Thyroid gland (tissue), 4 donors: ENCODE results near the gene SYNPO2. TPM values are rescaled to one million over a fixed set of nuclear protein-coding genes. Genes with fewer than 3 reads are reported as not detected.

Experiments used
- DNase-seq, 2 donors: peaks; one replicate each; pipeline ENCODE4 v3.0.0-alpha.2; 2019
- H3K27ac ChIP-seq, 3 donors: fragments of 200-600 bp; sonication (generic); 1 replicate in 2 of 3; 2 replicates in 1 of 3; pipeline ENCODE4 v1.5.1; 2016 to 2019; ENCODE audit warnings: mild to moderate bottlenecking in 1 of 3, moderate library complexity in 1 of 3
- H3K27me3 ChIP-seq: fragments of 200-600 bp; sonication (generic); one replicate; pipeline ENCODE4 v1.5.1; 2019
- H3K36me3 ChIP-seq, 2 donors: fragments of 200-600 bp; sonication (generic); one replicate each; pipeline ENCODE4 v1.5.1; 2016 to 2019
- H3K4me1 ChIP-seq, 2 donors: fragments of 200-600 bp; sonication (generic); one replicate each; pipeline ENCODE4 v1.5.1; 2017 to 2019
- H3K4me3 ChIP-seq, 3 donors: fragments of 200-600 bp; sonication (generic); replicated peaks in 1 of 3; 1 replicate in 2 of 3; 2 replicates in 1 of 3; pipeline ENCODE4 v1.5.1; 2016; ENCODE audit warnings: mild to moderate bottlenecking in 1 of 3
- H3K9me3 ChIP-seq: fragments of 200-600 bp; sonication (generic); one replicate; pipeline ENCODE4 v1.5.1; 2017
- POLR2A ChIP-seq, 2 donors: fragments of 450-650 bp; IDR thresholded peaks; one replicate each; pipeline ENCODE4 v1.6.1; 2017; ENCODE audit warnings: antibody characterized with exemption in 2 of 2, mild to moderate bottlenecking in 2 of 2, moderate library complexity in 1 of 2
- WGBS, 2 donors: methylation state at CpG; one replicate each; pipeline ENCODE4 v1.1.5; 2017; 5-methylcytosine and 5-hydroxymethylcytosine counted together
- intact Hi-C: fragments of 100-400 bp; cut with DNase I; formaldehyde crosslinking; loops from one replicate; pipeline ENCODE4 v1.15.1; 2023
- total RNA-seq, 4 donors: library from RNA; depleted of rRNA; stranded (reverse); fragments of >200 nt; gene quantifications; one replicate each; pipeline ENCODE4 v1.2.3, GENCODE V29; 2016
- TF ChIP-seq, protein P1 (sequence below), 6 experiments: fragments of 200-600 bp in 3 of 6; fragments of 450-650 bp in 3 of 6; sonication (generic) in 3 of 6; IDR thresholded peaks; one replicate each; pipeline ENCODE4 v1.5.1; 2016 to 2019; ENCODE audit warnings: antibody characterized with exemption in 6 of 6, mild to moderate bottlenecking in 2 of 6, inconsistent platforms in 1 of 6, moderate library complexity in 1 of 6

Gene SYNPO2
- total RNA-seq, 4 donors from 2014 or later = 11.4 to 37.8 (median 23.8) TPM

DNA sequence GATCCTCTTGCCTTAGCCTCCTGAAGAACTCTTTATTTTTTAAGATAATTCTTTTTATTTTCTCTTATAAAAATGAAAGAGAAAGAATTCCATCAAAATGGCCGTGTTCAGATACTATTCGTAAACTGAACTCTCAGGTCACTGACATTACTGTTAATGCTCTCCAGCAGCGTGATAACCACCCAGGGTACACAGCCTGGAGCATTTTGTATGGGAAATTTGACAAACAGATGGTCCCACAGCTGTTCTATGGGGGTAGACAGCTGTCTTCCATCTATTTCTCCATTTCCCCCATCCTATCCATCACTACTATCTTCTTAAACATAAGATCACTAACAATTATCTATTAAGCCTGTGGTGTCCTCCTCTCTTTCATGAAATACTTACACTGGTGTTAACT, 47.8 kb downstream of the SYNPO2 start:
- intact Hi-C loops = no loop called here
- WGBS, 2 donors = 87 to 91% methylated on average over 3 of the region's 3 CpGs
- TF ChIP-seq, protein P1, sequence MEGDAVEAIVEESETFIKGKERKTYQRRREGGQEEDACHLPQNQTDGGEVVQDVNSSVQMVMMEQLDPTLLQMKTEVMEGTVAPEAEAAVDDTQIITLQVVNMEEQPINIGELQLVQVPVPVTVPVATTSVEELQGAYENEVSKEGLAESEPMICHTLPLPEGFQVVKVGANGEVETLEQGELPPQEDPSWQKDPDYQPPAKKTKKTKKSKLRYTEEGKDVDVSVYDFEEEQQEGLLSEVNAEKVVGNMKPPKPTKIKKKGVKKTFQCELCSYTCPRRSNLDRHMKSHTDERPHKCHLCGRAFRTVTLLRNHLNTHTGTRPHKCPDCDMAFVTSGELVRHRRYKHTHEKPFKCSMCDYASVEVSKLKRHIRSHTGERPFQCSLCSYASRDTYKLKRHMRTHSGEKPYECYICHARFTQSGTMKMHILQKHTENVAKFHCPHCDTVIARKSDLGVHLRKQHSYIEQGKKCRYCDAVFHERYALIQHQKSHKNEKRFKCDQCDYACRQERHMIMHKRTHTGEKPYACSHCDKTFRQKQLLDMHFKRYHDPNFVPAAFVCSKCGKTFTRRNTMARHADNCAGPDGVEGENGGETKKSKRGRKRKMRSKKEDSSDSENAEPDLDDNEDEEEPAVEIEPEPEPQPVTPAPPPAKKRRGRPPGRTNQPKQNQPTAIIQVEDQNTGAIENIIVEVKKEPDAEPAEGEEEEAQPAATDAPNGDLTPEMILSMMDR (IDR thresholded peaks at IDR 0.05) = no peak
- TF ChIP-seq POLR2A (IDR thresholded peaks at IDR 0.05) = no peak
- Histone ChIP-seq H3K4me1 (no peaks in the 10 kb centered on the region), H3K27me3 (no peaks in the 10 kb centered on the region), H3K27ac (no peak overlapping the region), H3K4me3 (no peak overlapping the region), H3K36me3 (no peaks in the 10 kb centered on the region), H3K9me3 (no peaks in the 10 kb centered on the region)
- DNase-seq = no peak

DNA sequence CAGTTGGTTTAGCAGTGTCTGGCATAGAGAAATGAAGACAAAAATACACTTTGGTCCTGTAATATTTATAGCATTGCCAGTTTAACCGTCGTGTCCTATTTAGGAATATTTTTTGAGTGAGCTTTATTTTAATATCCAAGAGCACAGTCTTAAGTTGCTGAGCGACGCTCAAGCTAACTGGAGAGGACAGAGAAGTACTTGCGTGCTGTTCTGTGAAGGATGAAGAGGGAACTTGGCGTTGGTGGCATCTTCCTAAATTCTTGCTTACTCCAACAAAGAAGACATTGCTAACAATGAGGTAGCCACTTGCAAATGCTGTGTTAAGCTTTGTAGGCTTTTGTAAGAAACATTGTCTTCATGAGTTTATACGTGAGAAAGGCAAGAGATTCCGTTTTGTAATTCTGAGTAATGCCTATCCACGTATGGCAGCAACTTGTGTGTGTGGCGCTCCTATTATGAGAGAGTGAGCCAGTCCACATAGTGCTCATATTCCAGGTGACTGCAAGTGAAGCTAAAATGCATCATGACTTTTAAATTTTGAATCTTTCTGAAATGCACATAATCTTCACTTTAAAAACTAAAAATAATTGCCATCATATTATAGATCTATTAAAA, 50.6 kb downstream of the SYNPO2 start:
- H3K27me3 ChIP-seq = no peaks in the 10 kb centered on the region
- no peaks in the 10 kb centered on the region for H3K9me3 ChIP-seq
- no peak for TF ChIP-seq POLR2A (IDR thresholded peaks at IDR 0.05)
- TF ChIP-seq, protein P1 (IDR thresholded peaks at IDR 0.05) = no peak
- no peak overlapping the region for H3K27ac ChIP-seq
- intact Hi-C loops = no loop called here
- no peak for DNase-seq
- H3K36me3 ChIP-seq = no peaks in the 10 kb centered on the region
- no peaks in the 10 kb centered on the region for H3K4me1 ChIP-seq
- H3K4me3 ChIP-seq = no peak overlapping the region
- WGBS, 2 donors = 74% methylated on average over 10 of the region's 10 CpGs

GRCh38 chr4:118941149-118941548, 52.5 kb downstream of the SYNPO2 start:
- H3K9me3 ChIP-seq = no peaks in the 10 kb centered on the region
- no peaks in the 10 kb centered on the region for H3K27me3 ChIP-seq
- TF ChIP-seq, protein P1 (IDR thresholded peaks at IDR 0.05) = no peak
- no peak for TF ChIP-seq POLR2A (IDR thresholded peaks at IDR 0.05)
- no peaks in the 10 kb centered on the region for H3K36me3 ChIP-seq
- H3K27ac ChIP-seq = no peak overlapping the region
- no peaks in the 10 kb centered on the region for H3K4me1 ChIP-seq
- no peak overlapping the region for H3K4me3 ChIP-seq
- intact Hi-C loops = no loop called here
- 51 to 53% methylated on average over 1 of the region's 1 CpG for WGBS, 2 donors
- peak in 1 of 2 donors; percentile 25 for DNase-seq

- no peaks in the 10 kb centered on the region for H3K4me1 ChIP-seq
- no peaks in the 10 kb centered on the region for H3K9me3 ChIP-seq
- TF ChIP-seq, protein P1 (IDR thresholded peaks at IDR 0.05) = no peak
- TF ChIP-seq POLR2A (IDR thresholded peaks at IDR 0.05) = no peak
- no peak for DNase-seq
- WGBS, 2 donors = 74 to 80% methylated on average over 6 of the region's 6 CpGs
- no peak overlapping the region for H3K4me3 ChIP-seq
- H3K36me3 ChIP-seq = no peaks in the 10 kb centered on the region
- no peak overlapping the region for H3K27ac ChIP-seq
- intact Hi-C loops = no loop called here
- no peaks in the 10 kb centered on the region for H3K27me3 ChIP-seq
These were observed 53.1 kb downstream of the SYNPO2 start for GRCh38 chr4:118941799-118942198.

DNA sequence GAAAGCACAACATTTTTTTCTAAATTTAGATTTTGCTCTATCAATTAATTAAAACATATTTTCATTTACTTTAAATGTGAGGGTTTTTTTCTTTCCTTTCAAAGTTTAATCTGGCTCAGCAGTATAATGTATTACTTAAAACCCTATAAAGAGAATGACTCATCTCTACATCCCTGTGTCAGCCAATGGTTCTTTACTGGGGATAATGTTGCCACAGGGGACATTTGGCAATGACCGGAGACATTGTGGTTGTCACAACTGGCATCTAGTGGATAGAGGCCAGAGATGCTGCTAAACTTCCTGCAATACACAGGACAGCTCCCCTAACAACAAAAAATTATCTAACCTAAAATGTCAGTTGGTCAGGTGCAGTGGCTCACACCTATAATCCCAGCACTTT, 53.8 kb downstream of the SYNPO2 start:
- no peaks in the 10 kb centered on the region for H3K27me3 ChIP-seq
- 75 to 96% methylated on average over 1 of the region's 1 CpG for WGBS, 2 donors
- no peak overlapping the region for H3K27ac ChIP-seq
- no peak overlapping the region for H3K4me3 ChIP-seq
- H3K36me3 ChIP-seq = no peaks in the 10 kb centered on the region
- no peak for DNase-seq
- H3K9me3 ChIP-seq = no peaks in the 10 kb centered on the region
- intact Hi-C loops = no loop called here
- TF ChIP-seq POLR2A (IDR thresholded peaks at IDR 0.05) = no peak
- TF ChIP-seq, protein P1 (IDR thresholded peaks at IDR 0.05) = no peak
- H3K4me1 ChIP-seq = no peaks in the 10 kb centered on the region
